HG02678 (cell line): ENCODE measurements around the gene FMN1.

Experiments
- ATAC-seq: cut with Tn5 transposase; IDR thresholded peaks from one replicate; pipeline ENCODE4 v1.9.1; 2021; ENCODE audit warnings: mild to moderate bottlenecking, moderate library complexity; ENCODE audit not compliant: unreplicated experiment

Gene FMN1

GRCh38 chr15:33194704-33195670 lies at the start of gene FMN1:
TSS of gene FMN1 (minus strand) at chr15:33194714. CDS start at chr15:33154914, 39,800 bp downstream.
- ATAC-seq, result peak; percentile 99

GRCh38 chr15:33243869-33244268 lies 49.4 kb upstream of the FMN1 start:
- no peak for ATAC-seq

- ATAC-seq, result no peak
Measured at GRCh38 chr15:33243393-33243792, 48.9 kb upstream of the FMN1 start.

- no peak for ATAC-seq
Measured at GRCh38 chr15:33242669-33243191, 48.2 kb upstream of the FMN1 start.

GRCh38 chr15:33242165-33242564 lies 47.7 kb upstream of the FMN1 start:
- ATAC-seq, result no peak

- ATAC-seq, result no peak
Measured at GRCh38 chr15:33236841-33237509, 42.5 kb upstream of the FMN1 start.

- no peak for ATAC-seq
Measured at GRCh38 chr15:33234020-33234461, 39.5 kb upstream of the FMN1 start.

GRCh38 chr15:33226559-33227181 lies 32.2 kb upstream of the FMN1 start:
- ATAC-seq, result peak; percentile 99

GRCh38 chr15:33218071-33218491 lies 23.6 kb upstream of the FMN1 start:
- no peak for ATAC-seq

- no peak for ATAC-seq
Measured at GRCh38 chr15:33215941-33216872, 21.7 kb upstream of the FMN1 start.

- ATAC-seq, result no peak
Measured at GRCh38 chr15:33211176-33211808, 16.8 kb upstream of the FMN1 start.

- ATAC-seq, result no peak
Measured at GRCh38 chr15:33209575-33210481, 15.3 kb upstream of the FMN1 start.

GRCh38 chr15:33207646-33208045 lies 13.1 kb upstream of the FMN1 start:
- ATAC-seq, result no peak

GRCh38 chr15:33206366-33206765 lies 11.9 kb upstream of the FMN1 start:
- no peak for ATAC-seq

- no peak for ATAC-seq
Measured at GRCh38 chr15:33204926-33205325, 10.4 kb upstream of the FMN1 start.

- no peak for ATAC-seq
Measured at GRCh38 chr15:33204087-33204486, 9.6 kb upstream of the FMN1 start.

- peak; percentile 75 for ATAC-seq
Measured at GRCh38 chr15:33201491-33202231, 7.1 kb upstream of the FMN1 start.

GRCh38 chr15:33200903-33201302 lies 6.4 kb upstream of the FMN1 start:
- no peak for ATAC-seq
